ENCODE results near the gene ANO1. TPM values are rescaled to one million over a fixed set of nuclear protein-coding genes. Genes with fewer than 3 reads are reported as not detected.
"Not testable (repeated sequence)": the region's sequence is repeated elsewhere in the genome, so short reads cannot be mapped to it uniquely, and the experiment has no call there.

Gene ANO1
- not detected for polyA plus RNA-seq (ENCODE audit: low read depth in 6 of 6)

DNA sequence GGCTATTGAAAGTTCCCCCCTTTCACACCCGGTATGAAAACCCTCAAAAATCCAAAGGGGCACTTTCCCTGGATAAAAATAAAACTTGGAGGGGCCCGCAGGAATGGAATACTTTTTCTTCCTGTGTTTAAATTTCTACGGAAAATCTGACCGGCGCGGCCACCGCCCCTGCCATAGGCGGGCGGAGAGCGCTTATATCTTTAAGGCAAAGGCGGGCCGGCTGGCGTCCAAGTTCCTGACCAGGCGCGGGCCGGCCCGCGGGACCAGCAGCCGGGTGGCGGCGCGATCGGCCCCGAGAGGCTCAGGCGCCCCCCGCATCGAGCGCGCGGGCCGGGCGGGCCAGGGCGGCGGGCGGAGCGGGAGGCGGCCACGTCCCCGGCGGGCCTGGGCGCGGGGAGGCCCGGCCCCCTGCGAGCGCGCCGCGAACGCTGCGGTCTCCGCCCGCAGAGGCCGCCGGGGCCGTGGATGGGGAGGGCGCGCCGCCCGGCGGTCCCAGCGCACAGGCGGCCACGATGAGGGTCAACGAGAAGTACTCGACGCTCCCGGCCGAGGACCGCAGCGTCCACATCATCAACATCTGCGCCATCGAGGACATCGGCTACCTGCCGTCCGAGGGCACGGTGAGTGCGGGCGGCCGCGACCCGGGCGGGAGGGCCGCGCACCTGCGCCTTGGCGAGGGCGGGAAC lies at the start of gene ANO1:
Gene ANO1, plus strand, starts transcription at position 223 of the 686 bp plus-strand sequence. Its CDS starts 290 bp downstream, at position 513.
- Mint-ChIP-seq H3K4me1 (peaks cover 0 to 11% (median 7%) of the 10 kb centered on the region in 3 donors), H3K27me3 (peaks cover 38 to 72% (median 66%) of the 10 kb centered on the region in 3 donors), H3K27ac (no peak within 1 kb of the TSS), H3K36me3 (no peaks in the 10 kb centered on the region), H3K4me3 (no peak within 1 kb of the TSS), H3K9me3 (no peaks in the 10 kb centered on the region)
- DNase-seq (no peak), ATAC-seq (ENCODE audit: low read depth in 2 of 2) (no peak)

GRCh38 chr11:70029115-70029860 lies 48.8 kb upstream of the ANO1 start:
- H3K27me3 Mint-ChIP-seq, result peaks cover under 1 to 26% (median 18%) of the 10 kb centered on the region in 3 donors
- ATAC-seq (ENCODE audit: low read depth in 2 of 2) (no peak), DNase-seq (no peak)
- H3K4me1 Mint-ChIP-seq, result no peaks in the 10 kb centered on the region
- H3K36me3 Mint-ChIP-seq, result no peaks in the 10 kb centered on the region
- no peak overlapping the region for H3K27ac Mint-ChIP-seq
- H3K9me3 Mint-ChIP-seq, result no peaks in the 10 kb centered on the region
- no peak overlapping the region for H3K4me3 Mint-ChIP-seq

- no peaks in the 10 kb centered on the region for H3K36me3 Mint-ChIP-seq
- H3K27me3 Mint-ChIP-seq, result peaks cover 3 to 27% (median 18%) of the 10 kb centered on the region in 3 donors
- no peak overlapping the region for H3K4me3 Mint-ChIP-seq
- no peaks in the 10 kb centered on the region for H3K4me1 Mint-ChIP-seq
- H3K27ac Mint-ChIP-seq, result no peak overlapping the region
- no peaks in the 10 kb centered on the region for H3K9me3 Mint-ChIP-seq
- DNase-seq, result no peak
- no peak for ATAC-seq (ENCODE audit: low read depth in 2 of 2)
Observed at GRCh38 chr11:70029861-70030380, 48.2 kb upstream of the ANO1 start.

DNA sequence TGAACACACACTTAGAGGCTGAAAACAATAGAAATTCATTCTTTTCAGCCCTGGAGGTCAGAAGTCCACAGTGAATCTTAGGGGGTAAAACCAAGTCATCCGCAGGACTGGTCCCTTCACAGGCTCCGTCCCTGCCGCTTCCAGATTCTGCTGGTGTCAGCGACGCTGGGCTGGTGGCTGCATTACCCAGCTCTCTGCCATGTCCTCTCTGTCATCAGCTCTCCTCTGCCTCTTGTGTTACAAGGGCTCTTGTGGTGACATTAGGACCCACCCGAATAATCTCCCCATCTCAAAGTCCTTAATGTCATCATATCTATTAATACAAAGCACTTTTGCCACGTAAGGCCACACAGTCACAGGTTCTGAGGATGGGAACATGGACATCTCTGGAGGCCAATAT lies 47.7 kb upstream of the ANO1 start:
- ATAC-seq (ENCODE audit: low read depth in 2 of 2), result no peak
- DNase-seq, result no peak
- Mint-ChIP-seq H3K9me3 (no peaks in the 10 kb centered on the region), H3K36me3 (no peaks in the 10 kb centered on the region), H3K4me1 (no peaks in the 10 kb centered on the region), H3K4me3 (no peak overlapping the region), H3K27ac (no peak overlapping the region), H3K27me3 (peaks cover 3 to 27% (median 18%) of the 10 kb centered on the region in 3 donors)

- DNase-seq (no peak), ATAC-seq (ENCODE audit: low read depth in 2 of 2) (no peak)
- Mint-ChIP-seq H3K4me1 (no peaks in the 10 kb centered on the region), H3K9me3 (peaks cover 0 to 10% (median 4%) of the 10 kb centered on the region in 7 donors), H3K27ac (no peak overlapping the region), H3K4me3 (no peak overlapping the region), H3K27me3 (peaks cover 3 to 35% (median 28%) of the 10 kb centered on the region in 3 donors), H3K36me3 (no peaks in the 10 kb centered on the region)
Observed at GRCh38 chr11:70031631-70032469, 46.3 kb upstream of the ANO1 start.

DNA sequence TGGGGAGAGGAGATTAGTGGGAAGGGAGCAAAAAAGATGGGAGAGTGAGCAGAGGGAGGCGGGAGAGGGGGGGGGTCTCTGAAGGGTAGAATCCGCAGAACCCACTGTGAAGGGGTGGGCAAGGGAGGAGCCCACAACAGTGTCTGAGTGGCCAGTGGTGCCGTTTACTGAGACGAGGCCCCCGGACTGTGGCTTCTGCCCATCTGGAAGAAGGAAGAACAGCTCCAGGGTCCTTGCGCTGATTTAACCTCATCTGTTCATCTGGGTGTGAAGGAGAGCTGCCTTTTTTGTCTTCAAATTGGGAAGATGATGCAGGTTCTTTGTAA lies 45.7 kb upstream of the ANO1 start:
- Mint-ChIP-seq H3K27me3 (peaks cover 7 to 35% (median 33%) of the 10 kb centered on the region in 3 donors), H3K4me1 (no peaks in the 10 kb centered on the region), H3K27ac (no peak overlapping the region), H3K9me3 (peaks cover 2 to 13% (median 9%) of the 10 kb centered on the region in 7 donors), H3K4me3 (no peak overlapping the region), H3K36me3 (no peaks in the 10 kb centered on the region)
- no peak for DNase-seq
- ATAC-seq (ENCODE audit: low read depth in 2 of 2), result no peak

GRCh38 chr11:70032943-70033710 lies 45.0 kb upstream of the ANO1 start:
- Mint-ChIP-seq H3K36me3 (peaks cover 0 to 3% of the 10 kb centered on the region in 2 donors), H3K27me3 (peaks cover 7 to 35% (median 33%) of the 10 kb centered on the region in 3 donors), H3K4me1 (no peaks in the 10 kb centered on the region), H3K27ac (no peak overlapping the region), H3K4me3 (no peak overlapping the region), H3K9me3 (peaks cover 3 to 14% (median 10%) of the 10 kb centered on the region in 7 donors)
- DNase-seq (no peak), ATAC-seq (ENCODE audit: low read depth in 2 of 2) (no peak)

- H3K4me1 Mint-ChIP-seq, result no peaks in the 10 kb centered on the region
- DNase-seq (no peak), ATAC-seq (ENCODE audit: low read depth in 2 of 2) (no peak)
- H3K36me3 Mint-ChIP-seq, result peaks cover 2 to 8% of the 10 kb centered on the region in 2 donors
- H3K4me3 Mint-ChIP-seq, result no peak overlapping the region
- peaks cover 8 to 20% (median 16%) of the 10 kb centered on the region in 7 donors for H3K9me3 Mint-ChIP-seq
- no peak overlapping the region for H3K27ac Mint-ChIP-seq
- peaks cover 7 to 37% (median 35%) of the 10 kb centered on the region in 3 donors for H3K27me3 Mint-ChIP-seq
Observed at GRCh38 chr11:70033711-70034070, 44.4 kb upstream of the ANO1 start.

GRCh38 chr11:70034740-70035365 lies 43.3 kb upstream of the ANO1 start:
- H3K4me3 Mint-ChIP-seq, result no peak overlapping the region
- DNase-seq, result no peak
- peaks cover 7 to 43% (median 35%) of the 10 kb centered on the region in 3 donors for H3K27me3 Mint-ChIP-seq
- H3K4me1 Mint-ChIP-seq, result no peaks in the 10 kb centered on the region
- ATAC-seq (ENCODE audit: low read depth in 2 of 2), result no peak
- H3K27ac Mint-ChIP-seq, result no peak overlapping the region
- peaks cover 9 to 30% (median 25%) of the 10 kb centered on the region in 7 donors for H3K9me3 Mint-ChIP-seq
- peaks cover 5 to 13% of the 10 kb centered on the region in 2 donors for H3K36me3 Mint-ChIP-seq

DNA sequence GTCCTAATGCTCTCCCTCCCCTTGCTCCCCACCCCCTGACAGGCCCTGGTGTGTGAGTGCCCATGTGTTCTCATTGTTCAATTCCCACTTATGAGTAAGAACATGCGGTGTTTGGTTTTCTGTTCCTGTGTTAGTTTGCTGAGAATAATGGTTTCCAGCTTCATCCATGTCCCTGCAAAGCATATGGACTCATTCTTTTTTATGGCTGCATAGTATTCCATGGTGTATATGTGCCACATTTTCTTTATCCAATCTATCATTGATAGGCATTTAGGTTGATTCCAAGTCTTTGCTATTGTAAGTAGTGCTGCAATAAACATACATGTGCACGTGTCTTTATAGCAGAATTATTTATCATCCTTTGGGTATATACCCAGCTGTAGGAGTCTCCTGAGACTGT lies 42.5 kb upstream of the ANO1 start:
- peaks cover 5 to 19% of the 10 kb centered on the region in 2 donors for H3K36me3 Mint-ChIP-seq
- H3K27me3 Mint-ChIP-seq, result peaks cover 7 to 50% (median 40%) of the 10 kb centered on the region in 3 donors
- H3K4me1 Mint-ChIP-seq; ATAC-seq (ENCODE audit: low read depth in 2 of 2); H3K27ac Mint-ChIP-seq; DNase-seq; H3K4me3 Mint-ChIP-seq: not testable (repeated sequence)
- H3K9me3 Mint-ChIP-seq, result peaks cover 11 to 38% (median 26%) of the 10 kb centered on the region in 7 donors

DNA sequence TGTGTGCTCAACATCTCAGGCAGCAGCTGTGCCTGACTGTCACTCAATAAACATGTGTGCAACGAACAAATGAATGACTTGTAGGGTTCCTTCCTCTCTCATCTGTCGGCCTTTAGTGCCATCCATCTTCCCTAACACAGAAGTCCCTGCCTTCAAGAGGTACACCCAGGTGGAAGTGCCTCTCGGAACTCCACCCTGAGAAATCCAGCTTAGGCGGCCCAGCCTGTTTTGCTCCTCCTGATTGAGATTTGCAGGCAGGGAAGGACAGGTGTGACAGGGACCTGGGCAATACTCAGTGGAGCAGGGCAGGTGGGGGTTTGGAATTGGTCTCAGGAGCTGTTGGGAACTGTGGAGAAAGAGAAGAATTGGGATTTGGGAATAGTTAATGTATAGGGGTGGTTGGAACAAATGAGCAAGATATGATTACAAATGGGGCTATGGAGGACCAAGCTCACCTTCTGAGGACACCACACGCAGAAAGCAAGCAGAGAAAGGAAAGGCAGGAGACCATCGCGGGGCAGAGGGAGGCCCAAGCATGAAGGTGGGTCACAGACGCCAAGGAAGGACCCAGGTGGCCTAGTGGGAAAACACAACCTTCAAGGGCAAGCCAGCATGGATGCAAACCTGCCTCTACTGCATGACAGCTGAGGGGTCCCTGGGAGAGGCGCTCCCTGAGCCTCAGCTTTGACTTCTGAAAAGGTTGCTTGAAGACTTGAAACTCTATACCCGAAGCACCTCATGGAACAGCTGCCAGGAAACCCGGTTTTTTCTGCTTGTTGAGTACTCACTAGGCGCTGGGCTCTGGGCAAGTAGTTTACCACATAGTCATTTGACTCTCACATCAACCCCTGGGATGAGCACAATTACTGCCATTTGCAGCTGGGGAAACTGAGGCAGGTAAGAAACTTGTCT lies 40.9 kb upstream of the ANO1 start:
- no peak overlapping the region for H3K4me3 Mint-ChIP-seq
- no peaks in the 10 kb centered on the region for H3K4me1 Mint-ChIP-seq
- H3K36me3 Mint-ChIP-seq, result peaks cover 5 to 26% of the 10 kb centered on the region in 2 donors
- ATAC-seq (ENCODE audit: low read depth in 2 of 2) (no peak), DNase-seq (no peak)
- H3K27me3 Mint-ChIP-seq, result peaks cover 11 to 42% (median 37%) of the 10 kb centered on the region in 3 donors
- no peak overlapping the region for H3K27ac Mint-ChIP-seq
- peaks cover 16 to 51% (median 31%) of the 10 kb centered on the region in 7 donors for H3K9me3 Mint-ChIP-seq
